Mesodermal cell (in vitro differentiated cells): ENCODE results near the gene C8G.

Experiments
- H3K27ac ChIP-seq: 2 replicates; pipeline ENCODE4 v1.7.0; 2013; ENCODE audit warnings: mild to moderate bottlenecking, low read depth, low read length, moderate library complexity; ENCODE audit not compliant: severe bottlenecking
- H3K36me3 ChIP-seq: 2 replicates; pipeline ENCODE4 v1.7.1; 2013; ENCODE audit warnings: mild to moderate bottlenecking, low read length, moderate library complexity; ENCODE audit not compliant: control insufficient read depth, insufficient read depth
- H3K4me1 ChIP-seq: one replicate; pipeline ENCODE4 v1.7.1; 2013; ENCODE audit warnings: mild to moderate bottlenecking, low read length; ENCODE audit not compliant: insufficient read depth, control insufficient read depth, poor library complexity, severe bottlenecking
- H3K4me3 ChIP-seq: 2 replicates; pipeline ENCODE4 v1.7.0; 2013; ENCODE audit warnings: low read length, control low read depth, mild to moderate bottlenecking; ENCODE audit not compliant: insufficient read depth, poor library complexity, severe bottlenecking; ENCODE audit errors: extremely low read depth
- H3K9me3 ChIP-seq: 2 replicates; pipeline ENCODE4 v1.7.1; 2013; ENCODE audit warnings: mild to moderate bottlenecking, low read length, moderate library complexity; ENCODE audit not compliant: control insufficient read depth
- WGBS, 2 experiments: methylation state at CpG; one replicate each; pipeline ENCODE4 v1.1.5; 2013; ENCODE audit warnings: missing lambda C conversion rate in 2 of 2; ENCODE audit not compliant: insufficient coverage in 2 of 2; 5-methylcytosine and 5-hydroxymethylcytosine counted together

Gene C8G

DNA sequence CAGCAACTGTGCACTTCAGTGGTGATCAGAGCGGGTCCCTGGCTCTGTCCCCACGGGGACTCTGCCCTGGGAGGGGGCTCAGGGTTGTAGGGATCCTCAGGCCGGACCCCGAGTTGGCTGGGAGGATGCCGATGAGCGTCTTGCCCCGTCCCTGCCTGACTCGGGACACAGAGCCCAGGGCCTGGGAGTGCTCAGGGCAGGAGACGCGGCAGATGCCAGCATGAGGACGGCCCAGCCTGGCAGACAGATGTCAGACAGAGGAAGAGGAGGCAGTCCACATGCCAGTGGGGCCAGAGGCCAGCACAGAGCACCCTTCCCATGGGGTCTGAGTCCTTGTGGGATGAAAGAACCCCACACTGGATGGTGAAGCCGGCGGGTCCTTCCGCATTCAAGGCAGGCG, 18.3 kb downstream of the C8G start:
- Histone ChIP-seq H3K36me3 (no peaks in the 10 kb centered on the region), H3K4me3 (no peak overlapping the region), H3K9me3 (no peaks in the 10 kb centered on the region), H3K4me1 (peaks cover 3% of the 10 kb centered on the region), H3K27ac (no peak overlapping the region)
- 91 to 94% methylated on average over 15 of the region's 15 CpGs for WGBS, 2 experiments

DNA sequence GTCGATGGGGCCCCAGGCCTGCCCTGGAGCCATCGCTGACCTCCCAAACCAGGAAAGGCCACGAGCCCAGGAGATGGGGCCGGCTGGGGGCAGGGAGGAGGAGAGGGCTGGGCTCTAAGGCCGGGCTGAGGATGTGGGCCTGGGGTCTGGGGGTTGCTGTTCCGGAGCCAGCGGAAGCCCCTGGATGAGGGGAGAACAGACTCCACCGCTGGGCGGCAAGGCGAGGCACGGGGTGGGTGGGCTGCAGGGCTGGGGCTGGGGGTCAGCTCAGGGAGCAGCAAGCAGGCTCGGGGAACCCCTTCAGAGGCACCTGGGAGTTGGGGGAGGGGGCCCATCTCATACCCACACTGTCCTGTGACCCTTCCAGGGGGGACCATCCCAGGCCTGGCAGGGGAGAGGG, 18.7 kb downstream of the C8G start:
- Histone ChIP-seq H3K4me3 (no peak overlapping the region), H3K27ac (no peak overlapping the region), H3K9me3 (no peaks in the 10 kb centered on the region), H3K36me3 (no peaks in the 10 kb centered on the region), H3K4me1 (peaks cover 3% of the 10 kb centered on the region)
- WGBS, 2 experiments = 72 to 90% methylated on average over 3 to 8 of the region's 12 CpGs

DNA sequence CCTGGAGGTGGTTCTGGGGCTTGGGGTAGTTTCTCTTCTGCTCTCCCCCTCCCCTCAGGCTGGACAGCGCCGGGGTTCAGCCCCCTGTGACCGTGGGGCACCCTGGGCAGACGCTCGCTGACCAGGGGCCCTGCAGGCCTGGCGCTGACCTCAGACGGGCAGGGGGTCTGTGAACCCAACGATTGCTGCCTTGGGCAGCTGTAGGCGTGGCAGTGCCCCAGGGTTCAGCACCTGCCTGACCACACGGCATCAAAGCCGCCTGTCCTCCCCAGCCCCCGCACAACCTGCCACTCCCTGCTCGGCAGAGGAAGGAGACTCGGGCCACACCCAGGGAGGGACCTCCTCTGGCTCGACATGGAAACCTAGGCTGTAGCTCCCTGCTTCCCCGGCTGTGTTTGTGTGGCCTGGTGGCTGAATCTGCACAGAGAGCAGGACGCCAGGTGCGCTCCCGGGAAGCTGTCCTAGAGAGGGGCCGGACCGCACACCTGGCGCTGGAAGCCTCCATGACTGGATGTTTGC, 19.2 kb downstream of the C8G start:
- Histone ChIP-seq H3K4me3 (no peak overlapping the region), H3K27ac (no peak overlapping the region), H3K4me1 (peaks cover 3% of the 10 kb centered on the region), H3K9me3 (no peaks in the 10 kb centered on the region), H3K36me3 (no peaks in the 10 kb centered on the region)
- WGBS, 2 experiments = 83 to 86% methylated on average over 17 to 22 of the region's 22 CpGs

DNA sequence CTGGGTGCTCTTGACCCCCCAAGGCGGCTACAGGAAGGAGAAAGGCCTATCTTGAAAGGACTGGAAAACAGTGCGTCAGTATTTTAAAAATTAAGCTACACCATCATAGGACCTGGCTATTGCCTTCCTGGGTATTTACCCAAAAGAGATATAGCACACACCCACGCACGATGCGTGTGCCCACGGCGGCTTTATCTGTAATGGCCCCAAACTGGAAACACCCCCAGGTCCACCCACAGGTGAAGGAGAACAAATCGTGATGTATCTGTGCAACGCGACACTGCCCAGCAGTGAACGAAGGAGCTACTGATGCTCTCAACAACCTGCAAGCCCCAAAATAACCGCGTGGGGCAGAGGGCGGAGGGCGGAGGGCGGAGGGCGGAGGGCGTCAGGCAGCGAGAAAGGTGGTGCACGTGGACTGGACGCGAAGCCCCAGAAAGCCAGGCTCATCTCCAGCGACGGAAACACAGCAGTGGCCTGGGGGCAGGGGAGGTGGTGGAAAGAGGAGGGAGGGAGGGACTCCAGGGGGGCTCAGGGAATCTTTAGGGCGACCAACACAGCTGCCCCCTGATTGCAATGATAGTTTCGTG, 19.9 kb downstream of the C8G start:
- no peak overlapping the region for H3K27ac ChIP-seq
- H3K4me1 ChIP-seq = peaks cover 3% of the 10 kb centered on the region
- WGBS, 2 experiments = 91 to 93% methylated on average over 18 to 24 of the region's 26 CpGs
- no peaks in the 10 kb centered on the region for H3K9me3 ChIP-seq
- no peaks in the 10 kb centered on the region for H3K36me3 ChIP-seq
- H3K4me3 ChIP-seq = no peak overlapping the region

DNA sequence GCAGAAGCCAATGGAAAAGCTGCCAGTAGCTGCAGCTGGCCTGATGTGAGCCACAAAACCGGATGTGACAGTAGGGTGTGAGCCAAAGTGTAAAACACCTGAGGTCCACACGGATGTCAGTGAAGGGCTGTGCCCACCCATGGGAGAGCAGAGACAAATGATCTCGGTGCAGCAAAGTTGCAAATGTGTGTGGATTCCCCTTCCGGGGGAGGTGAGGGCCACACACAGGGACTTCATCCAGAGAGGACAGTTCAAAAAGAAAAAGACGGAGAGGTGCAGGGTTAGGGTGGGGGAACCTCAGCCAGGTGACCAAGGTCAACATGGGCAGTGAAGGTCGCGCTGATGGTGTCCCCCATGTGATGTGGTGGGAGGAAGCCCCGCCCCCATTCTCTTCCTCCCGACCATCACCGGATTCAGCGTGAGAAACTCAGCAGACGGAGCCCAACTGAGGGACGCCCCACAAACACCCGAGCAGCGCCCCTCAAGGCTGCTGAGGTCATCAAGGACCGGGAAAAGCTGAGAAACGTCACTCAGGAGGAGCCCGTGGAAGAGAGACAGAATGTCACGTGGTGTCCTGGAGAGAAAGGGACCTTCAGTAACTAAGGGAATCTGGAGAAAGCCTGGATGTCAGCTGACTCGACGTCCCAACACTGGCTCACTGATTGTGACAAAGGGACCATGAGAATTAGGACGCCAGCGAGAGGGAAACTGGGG, 20.9 kb downstream of the C8G start:
- H3K4me3 ChIP-seq = no peak overlapping the region
- no peak overlapping the region for H3K27ac ChIP-seq
- 63 to 66% methylated on average over 20 to 21 of the region's 23 CpGs for WGBS, 2 experiments
- H3K4me1 ChIP-seq = peaks cover 2% of the 10 kb centered on the region
- no peaks in the 10 kb centered on the region for H3K9me3 ChIP-seq
- H3K36me3 ChIP-seq = no peaks in the 10 kb centered on the region

DNA sequence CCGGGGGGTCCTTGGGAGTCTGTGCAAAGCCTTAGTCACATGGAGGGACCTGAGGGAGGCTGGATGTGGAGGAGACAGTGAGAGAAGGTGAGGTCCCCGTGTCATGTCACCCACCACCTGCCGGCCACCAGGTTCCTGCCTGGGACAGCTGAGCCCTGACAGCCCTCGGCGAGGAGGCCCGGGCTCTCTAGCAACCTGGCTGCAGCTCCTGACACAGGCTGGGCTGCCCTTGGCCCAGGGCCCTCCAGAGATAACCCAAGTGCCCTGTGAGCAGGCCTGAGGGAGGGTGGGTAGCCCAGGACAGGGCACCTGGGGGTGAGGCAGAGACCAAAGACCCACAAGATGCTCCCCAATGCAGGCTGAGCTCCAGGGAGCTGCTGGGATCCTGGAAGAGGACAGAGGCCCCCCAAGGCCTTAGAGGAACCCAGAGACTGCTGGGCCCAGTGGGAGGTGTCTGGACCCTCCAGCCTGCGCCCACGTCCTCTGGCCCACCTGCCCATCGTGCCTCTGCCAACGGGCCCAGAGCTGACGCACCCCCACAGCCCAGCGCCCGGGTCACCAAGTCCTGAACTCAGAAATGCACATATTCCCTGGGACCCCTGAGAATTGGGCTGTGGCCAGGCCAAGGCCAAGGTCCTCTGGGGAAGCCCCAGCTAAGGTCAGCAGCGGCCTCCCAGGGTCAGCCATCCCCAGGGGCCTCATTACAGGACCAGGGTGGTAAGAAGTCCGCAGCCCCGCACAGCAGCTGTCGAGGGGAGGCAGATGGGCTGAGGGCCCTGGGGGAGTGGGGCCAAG, 23.5 kb downstream of the C8G start:
- H3K9me3 ChIP-seq = no peaks in the 10 kb centered on the region
- H3K4me3 ChIP-seq = no peak overlapping the region
- WGBS, 2 experiments = 90 to 95% methylated on average over 15 of the region's 17 CpGs
- H3K27ac ChIP-seq = no peak overlapping the region
- H3K36me3 ChIP-seq = no peaks in the 10 kb centered on the region
- H3K4me1 ChIP-seq = no peaks in the 10 kb centered on the region

DNA sequence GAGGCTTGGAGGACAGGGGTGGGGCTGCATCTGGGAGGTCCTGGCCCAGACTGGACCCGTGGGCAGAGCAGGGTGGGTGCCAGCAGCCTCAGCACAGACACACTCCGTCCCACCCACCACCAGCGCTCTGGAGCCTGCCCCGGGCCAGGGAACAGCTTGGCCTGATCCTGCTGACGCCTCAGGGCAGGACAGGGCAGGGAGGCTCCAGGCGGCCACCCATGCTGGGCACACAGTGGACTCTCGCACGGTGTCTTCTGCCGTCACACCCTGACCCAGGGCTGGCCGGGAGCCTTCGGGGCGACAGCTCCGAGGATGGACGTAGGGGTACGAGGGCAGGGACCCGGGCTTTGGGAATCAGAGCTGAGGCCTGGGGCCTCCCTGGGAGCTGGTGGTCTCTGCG, 24.1 kb downstream of the C8G start:
- Histone ChIP-seq H3K4me3 (no peak overlapping the region), H3K4me1 (no peaks in the 10 kb centered on the region), H3K27ac (no peak overlapping the region), H3K36me3 (no peaks in the 10 kb centered on the region), H3K9me3 (no peaks in the 10 kb centered on the region)
- WGBS, 2 experiments = 87 to 95% methylated on average over 16 to 17 of the region's 17 CpGs

DNA sequence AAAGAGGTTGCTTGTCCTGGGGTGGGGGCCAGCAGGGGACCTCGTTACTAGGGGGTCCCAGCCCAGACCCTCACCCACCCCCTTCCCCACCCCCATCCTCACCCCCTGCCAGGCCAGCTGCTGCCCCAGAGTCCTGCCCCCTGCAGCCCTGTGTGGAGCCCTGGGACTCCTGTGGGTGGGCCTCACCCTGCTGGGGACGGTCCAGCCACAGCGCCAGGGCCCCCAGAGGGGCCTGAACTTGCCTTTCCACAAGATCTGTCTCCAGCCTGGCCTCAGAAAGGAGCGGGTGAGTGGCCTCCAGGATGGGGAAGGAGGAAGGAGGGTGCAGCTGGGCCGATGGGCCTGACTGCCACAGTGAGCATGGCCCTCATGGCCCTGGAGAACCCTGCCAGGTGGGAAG, 24.7 kb downstream of the C8G start:
- 72 to 84% methylated on average over 3 to 4 of the region's 5 CpGs for WGBS, 2 experiments
- no peak overlapping the region for H3K27ac ChIP-seq
- H3K4me3 ChIP-seq = no peak overlapping the region
- no peaks in the 10 kb centered on the region for H3K4me1 ChIP-seq
- H3K9me3 ChIP-seq = no peaks in the 10 kb centered on the region
- H3K36me3 ChIP-seq = no peaks in the 10 kb centered on the region

DNA sequence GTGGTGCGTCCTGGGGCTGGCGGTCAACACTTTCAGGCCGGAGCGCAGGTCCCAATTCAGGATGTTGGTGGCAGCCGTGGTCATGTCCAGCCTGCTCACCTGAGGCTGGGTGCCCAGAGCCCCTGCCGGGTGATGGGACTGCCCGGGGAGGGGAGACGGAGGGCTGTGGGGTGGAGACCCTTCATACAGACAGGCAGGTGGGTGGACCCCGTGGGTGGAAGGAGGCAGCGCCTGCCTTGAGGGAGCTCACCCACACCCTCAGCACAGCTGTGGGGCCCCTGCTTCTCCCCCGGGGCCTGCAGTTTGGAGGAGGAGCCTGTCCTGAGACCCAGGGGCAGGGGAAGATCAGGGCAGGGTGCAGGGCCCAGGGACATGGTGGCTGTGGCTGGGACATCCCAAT, 25.3 kb downstream of the C8G start:
- Histone ChIP-seq H3K9me3 (no peaks in the 10 kb centered on the region), H3K4me3 (no peak overlapping the region), H3K36me3 (no peaks in the 10 kb centered on the region), H3K27ac (no peak overlapping the region), H3K4me1 (no peaks in the 10 kb centered on the region)
- 75 to 94% methylated on average over 6 to 8 of the region's 11 CpGs for WGBS, 2 experiments

DNA sequence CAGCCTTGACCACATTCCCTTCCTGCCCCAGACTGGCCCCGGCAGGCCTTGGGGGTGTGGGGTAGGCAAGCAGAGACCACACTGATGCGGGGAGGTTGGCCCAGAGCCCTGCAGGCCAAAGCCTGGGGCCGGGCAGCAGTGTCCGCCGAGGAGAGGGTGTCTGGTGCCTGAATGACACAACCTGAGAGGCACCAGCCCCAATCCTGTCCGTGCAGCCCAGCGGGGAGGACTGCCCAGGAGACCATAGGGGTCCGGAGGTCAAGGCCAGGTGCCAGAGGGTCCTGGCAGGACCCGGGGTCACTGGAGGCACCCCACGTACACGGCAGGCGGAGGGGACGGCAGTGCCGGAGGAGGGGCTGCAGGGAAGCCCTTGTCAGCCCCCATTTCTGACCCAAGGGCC, 26.7 kb downstream of the C8G start:
- Histone ChIP-seq H3K36me3 (no peaks in the 10 kb centered on the region), H3K9me3 (no peaks in the 10 kb centered on the region), H3K4me3 (no peak overlapping the region), H3K4me1 (no peaks in the 10 kb centered on the region), H3K27ac (no peak overlapping the region)
- WGBS, 2 experiments = 89 to 95% methylated on average over 13 to 14 of the region's 14 CpGs
